ENCODE data around the gene SPATA45.

Gene SPATA45

DNA sequence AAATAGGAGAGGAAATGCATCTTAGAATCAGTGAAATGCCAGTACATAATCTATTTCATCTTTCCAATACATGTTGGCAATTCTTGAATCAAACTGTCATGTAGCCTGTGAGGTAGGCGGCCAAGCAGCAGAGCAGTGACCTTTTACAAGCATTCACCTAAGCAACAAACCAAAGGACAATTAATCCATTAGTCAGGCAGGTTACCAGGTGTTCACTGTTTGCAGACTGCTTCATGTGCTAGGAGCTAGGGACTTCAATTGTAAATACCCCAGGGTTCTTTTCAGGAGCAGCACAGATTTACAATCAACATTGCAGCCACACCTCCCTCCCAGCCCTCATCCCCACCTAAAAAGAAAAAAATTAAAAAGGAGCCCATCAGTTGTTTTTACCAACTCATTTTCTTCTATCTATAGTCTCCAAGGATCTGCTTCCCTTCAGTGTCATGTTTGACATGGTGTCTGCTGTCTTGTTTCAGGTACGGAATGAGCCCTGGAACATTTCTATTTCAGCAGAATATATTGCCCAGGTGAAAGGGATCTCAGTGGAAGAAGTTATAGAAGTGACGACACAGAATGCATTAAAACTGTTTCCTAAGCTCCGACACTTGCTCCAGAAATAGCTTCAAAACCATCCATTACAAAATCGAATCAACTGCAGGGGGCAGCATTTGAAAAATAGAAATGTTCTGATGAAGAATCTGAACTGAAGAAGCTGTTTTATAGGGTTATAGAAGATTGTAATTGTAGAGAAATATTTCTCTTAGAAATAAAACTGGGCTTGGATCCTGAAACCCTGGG, 32.7 kb downstream of the SPATA45 start:
- Histone ChIP-seq H3K9ac (ENCODE audit: low read length) (no peak overlapping the region), H3K4me2 (ENCODE audit: low read depth, low read length, poor library complexity, severe bottlenecking) (no peak overlapping the region), H3F3A (ENCODE audit: insufficient read depth) (no peaks in the 10 kb centered on the region), H4K20me1 (ENCODE audit: low read depth, low read length) (no peaks in the 10 kb centered on the region), H2AFZ (ENCODE audit: low read depth, low read length, severe bottlenecking) (no peak overlapping the region), H3K27ac (ENCODE audit: low read depth, low read length) (no peak overlapping the region), H3K36me3 (ENCODE audit: low read length) (peaks cover 8% of the 10 kb centered on the region; the same call in 1 of the 2 replicates), H3K9me2 (replicated peaks; ENCODE audit: insufficient read depth, low read length) (no peaks in the 10 kb centered on the region), H3K79me2 (ENCODE audit: insufficient read depth, low read length) (no peaks in the 10 kb centered on the region), H3K27me3 (ENCODE audit: low read length) (no peaks in the 10 kb centered on the region), H3K9me3 (ENCODE audit: insufficient read depth, low read length) (no peaks in the 10 kb centered on the region), H3K4me3 (ENCODE audit: insufficient read depth, low read length, poor library complexity, severe bottlenecking) (no peak overlapping the region)
- TF ChIP-seq, protein P1, sequence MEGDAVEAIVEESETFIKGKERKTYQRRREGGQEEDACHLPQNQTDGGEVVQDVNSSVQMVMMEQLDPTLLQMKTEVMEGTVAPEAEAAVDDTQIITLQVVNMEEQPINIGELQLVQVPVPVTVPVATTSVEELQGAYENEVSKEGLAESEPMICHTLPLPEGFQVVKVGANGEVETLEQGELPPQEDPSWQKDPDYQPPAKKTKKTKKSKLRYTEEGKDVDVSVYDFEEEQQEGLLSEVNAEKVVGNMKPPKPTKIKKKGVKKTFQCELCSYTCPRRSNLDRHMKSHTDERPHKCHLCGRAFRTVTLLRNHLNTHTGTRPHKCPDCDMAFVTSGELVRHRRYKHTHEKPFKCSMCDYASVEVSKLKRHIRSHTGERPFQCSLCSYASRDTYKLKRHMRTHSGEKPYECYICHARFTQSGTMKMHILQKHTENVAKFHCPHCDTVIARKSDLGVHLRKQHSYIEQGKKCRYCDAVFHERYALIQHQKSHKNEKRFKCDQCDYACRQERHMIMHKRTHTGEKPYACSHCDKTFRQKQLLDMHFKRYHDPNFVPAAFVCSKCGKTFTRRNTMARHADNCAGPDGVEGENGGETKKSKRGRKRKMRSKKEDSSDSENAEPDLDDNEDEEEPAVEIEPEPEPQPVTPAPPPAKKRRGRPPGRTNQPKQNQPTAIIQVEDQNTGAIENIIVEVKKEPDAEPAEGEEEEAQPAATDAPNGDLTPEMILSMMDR (IDR thresholded peaks at IDR 0.05; ENCODE audit: insufficient read depth, low read length, poor library complexity, severe bottlenecking): no peak
- no peak for TF ChIP-seq EZH2phosphoT487 (conservative IDR thresholded peaks at IDR 0.05; ENCODE audit: low read length)

DNA sequence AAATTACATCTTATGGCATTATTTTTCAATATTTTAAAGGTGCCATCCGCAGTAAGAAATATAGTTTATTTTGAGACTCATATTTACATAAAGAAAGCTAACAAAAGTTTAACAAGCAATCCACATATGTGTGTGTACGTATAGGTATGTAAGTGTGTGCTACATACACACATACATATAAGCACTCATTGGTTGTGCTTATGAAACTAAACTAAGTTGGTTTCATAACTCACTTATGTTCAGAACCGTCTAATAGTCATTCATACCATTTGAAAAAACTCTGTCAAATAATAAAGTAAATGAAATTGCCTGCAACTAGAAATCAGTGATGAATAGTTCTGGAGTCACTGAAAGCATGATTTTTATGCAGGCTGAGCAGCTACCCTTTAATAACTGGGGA, 41.7 kb downstream of the SPATA45 start:
- Histone ChIP-seq H3K9ac (ENCODE audit: low read length) (no peak overlapping the region), H4K20me1 (ENCODE audit: low read depth, low read length) (no peaks in the 10 kb centered on the region), H3F3A (ENCODE audit: insufficient read depth) (peaks cover 3% of the 10 kb centered on the region; the same call in 1 of the 2 replicates), H3K36me3 (ENCODE audit: low read length) (peaks cover 37% of the 10 kb centered on the region), H3K9me2 (replicated peaks; ENCODE audit: insufficient read depth, low read length) (no peaks in the 10 kb centered on the region), H2AFZ (ENCODE audit: low read depth, low read length, severe bottlenecking) (no peak overlapping the region), H3K27ac (ENCODE audit: low read depth, low read length) (no peak overlapping the region), H3K79me2 (ENCODE audit: insufficient read depth, low read length) (no peaks in the 10 kb centered on the region), H3K4me2 (ENCODE audit: low read depth, low read length, poor library complexity, severe bottlenecking) (no peak overlapping the region), H3K9me3 (ENCODE audit: insufficient read depth, low read length) (no peaks in the 10 kb centered on the region), H3K4me3 (ENCODE audit: insufficient read depth, low read length, poor library complexity, severe bottlenecking) (no peak overlapping the region), H3K27me3 (ENCODE audit: low read length) (no peaks in the 10 kb centered on the region)
- TF ChIP-seq, protein P1 (IDR thresholded peaks at IDR 0.05; ENCODE audit: insufficient read depth, low read length, poor library complexity, severe bottlenecking): no peak
- no peak for TF ChIP-seq EZH2phosphoT487 (conservative IDR thresholded peaks at IDR 0.05; ENCODE audit: low read length)

DNA sequence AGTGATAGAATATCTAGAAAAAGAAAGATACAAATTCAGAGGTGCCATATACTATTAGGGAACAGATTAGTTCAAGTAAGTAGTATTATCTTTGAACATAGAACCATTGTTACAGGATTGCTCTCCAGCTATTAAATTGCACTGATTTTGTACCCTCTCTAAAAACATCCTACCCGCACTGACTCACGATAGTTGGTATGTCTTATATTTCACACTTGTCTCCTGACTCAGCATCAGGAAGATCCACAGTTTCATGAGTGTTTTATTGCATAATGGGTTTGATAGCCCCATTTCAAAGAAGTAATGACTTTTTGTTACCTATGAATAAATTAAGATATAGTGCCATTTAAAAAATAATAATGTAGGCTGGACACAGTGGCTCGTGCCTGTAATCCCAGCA, 49.8 kb downstream of the SPATA45 start:
- Histone ChIP-seq H3K9me2 (replicated peaks; ENCODE audit: insufficient read depth, low read length) (no peaks in the 10 kb centered on the region), H3K4me3 (ENCODE audit: insufficient read depth, low read length, poor library complexity, severe bottlenecking) (no peak overlapping the region), H2AFZ (ENCODE audit: low read depth, low read length, severe bottlenecking) (no peak overlapping the region), H3K4me2 (ENCODE audit: low read depth, low read length, poor library complexity, severe bottlenecking) (no peak overlapping the region), H4K20me1 (ENCODE audit: low read depth, low read length) (no peaks in the 10 kb centered on the region), H3K27me3 (ENCODE audit: low read length) (no peaks in the 10 kb centered on the region), H3K9me3 (ENCODE audit: insufficient read depth, low read length) (no peaks in the 10 kb centered on the region), H3K27ac (ENCODE audit: low read depth, low read length) (no peak overlapping the region), H3K9ac (ENCODE audit: low read length) (no peak overlapping the region), H3K36me3 (ENCODE audit: low read length) (peaks cover 32% of the 10 kb centered on the region), H3K79me2 (ENCODE audit: insufficient read depth, low read length) (peaks cover 8% of the 10 kb centered on the region; the same call in 1 of the 2 replicates), H3F3A (ENCODE audit: insufficient read depth) (peaks cover 17% of the 10 kb centered on the region)
- TF ChIP-seq, protein P1 (IDR thresholded peaks at IDR 0.05; ENCODE audit: insufficient read depth, low read length, poor library complexity, severe bottlenecking): no peak
- no peak for TF ChIP-seq EZH2phosphoT487 (conservative IDR thresholded peaks at IDR 0.05; ENCODE audit: low read length)
